ENCODE data around the gene CRKL.
"Not testable (repeated sequence)": the region's sequence is repeated elsewhere in the genome, so short reads cannot be mapped to it uniquely, and the experiment has no call there.

Gene CRKL

DNA sequence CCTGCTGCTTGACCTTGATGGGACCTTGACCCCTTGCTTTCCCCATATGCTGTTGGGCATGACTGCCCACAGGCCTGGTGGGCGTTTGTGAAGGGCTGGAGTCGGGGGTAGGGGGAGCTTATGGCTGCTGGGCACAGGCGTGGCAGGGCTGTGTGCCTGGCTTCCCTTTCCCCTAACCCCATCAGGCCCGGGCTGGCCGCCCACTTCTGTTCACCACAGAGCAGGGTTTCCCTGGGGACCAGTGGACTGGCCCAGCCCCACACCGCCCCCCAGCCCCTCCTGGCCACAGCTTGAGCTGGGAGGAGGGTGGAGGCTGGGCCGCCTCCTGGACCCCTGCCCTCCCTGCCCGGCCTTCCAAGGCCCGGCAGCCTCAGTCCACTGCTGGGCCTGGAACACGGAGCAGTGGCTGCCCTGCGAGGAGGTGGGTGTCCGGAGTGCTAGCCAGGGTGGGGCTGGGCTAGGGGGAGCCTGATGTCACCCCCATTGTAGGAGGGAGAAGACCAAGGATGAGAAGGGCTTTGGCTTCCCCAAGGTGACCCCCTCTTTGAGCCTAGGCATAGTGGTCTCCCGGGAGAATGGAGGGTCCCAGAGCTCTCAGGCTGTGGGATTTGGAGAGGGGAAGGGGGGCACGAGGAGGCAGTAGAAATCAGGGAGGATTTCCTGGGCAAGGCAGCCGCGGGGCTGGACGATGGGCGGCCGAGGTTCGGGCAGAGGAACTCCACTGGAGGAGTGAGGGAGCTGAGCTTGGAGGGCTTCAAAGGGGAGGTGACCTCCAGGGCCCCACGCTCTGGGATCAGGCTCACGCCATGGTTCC is 49.9 kb downstream of the CRKL start, which contains the start of gene AIFM3:
Gene AIFM3 (plus strand): TSS at position 373 of the 814 bp plus-strand sequence. CDS start 690 bp downstream, outside the sequence.
- Histone ChIP-seq H3K9me3 (no peaks in the 10 kb centered on the region), H3K36me3 (replicated peaks) (no peaks in the 10 kb centered on the region), H3K4me1 (no peaks in the 10 kb centered on the region), H3K4me3 (no peak within 1 kb of the TSS), H3K27me3 (ENCODE audit: low read depth) (no peaks in the 10 kb centered on the region)
- in situ Hi-C loops (cut with MboI; ENCODE audit: low sequenced_read_pairs): loop anchor here (10.0 kb wide), 1 partner anchor 98 kb away; no protein-coding TSS in a partner anchor
- no peak for DNase-seq (ENCODE audit: low spot score in 2 of 2)

- no peaks in the 10 kb centered on the region for H3K27me3 ChIP-seq (ENCODE audit: low read depth)
- in situ Hi-C loops (cut with MboI; ENCODE audit: low sequenced_read_pairs): loop anchor here (10.0 kb wide), 1 partner anchor 97 kb away; no protein-coding TSS in a partner anchor
- H3K4me1 ChIP-seq: no peaks in the 10 kb centered on the region
- no peaks in the 10 kb centered on the region for H3K9me3 ChIP-seq
- H3K36me3 ChIP-seq (replicated peaks): no peaks in the 10 kb centered on the region
- H3K4me3 ChIP-seq: no peak overlapping the region
- DNase-seq (ENCODE audit: low spot score in 2 of 2): no peak
Measured at GRCh38 chr22:20967697-20968211, 50.5 kb downstream of the CRKL start.

GRCh38 chr22:20968281-20968977 is 51.2 kb downstream of the CRKL start:
- no peak for DNase-seq (ENCODE audit: low spot score in 2 of 2)
- H3K4me3 ChIP-seq: no peak overlapping the region
- in situ Hi-C loops (cut with MboI; ENCODE audit: low sequenced_read_pairs): loop anchor here (10.0 kb wide), 1 partner anchor 96 kb away; no protein-coding TSS in a partner anchor
- H3K36me3 ChIP-seq (replicated peaks): no peaks in the 10 kb centered on the region
- H3K4me1 ChIP-seq: no peaks in the 10 kb centered on the region
- no peaks in the 10 kb centered on the region for H3K27me3 ChIP-seq (ENCODE audit: low read depth)
- H3K9me3 ChIP-seq: no peaks in the 10 kb centered on the region

DNA sequence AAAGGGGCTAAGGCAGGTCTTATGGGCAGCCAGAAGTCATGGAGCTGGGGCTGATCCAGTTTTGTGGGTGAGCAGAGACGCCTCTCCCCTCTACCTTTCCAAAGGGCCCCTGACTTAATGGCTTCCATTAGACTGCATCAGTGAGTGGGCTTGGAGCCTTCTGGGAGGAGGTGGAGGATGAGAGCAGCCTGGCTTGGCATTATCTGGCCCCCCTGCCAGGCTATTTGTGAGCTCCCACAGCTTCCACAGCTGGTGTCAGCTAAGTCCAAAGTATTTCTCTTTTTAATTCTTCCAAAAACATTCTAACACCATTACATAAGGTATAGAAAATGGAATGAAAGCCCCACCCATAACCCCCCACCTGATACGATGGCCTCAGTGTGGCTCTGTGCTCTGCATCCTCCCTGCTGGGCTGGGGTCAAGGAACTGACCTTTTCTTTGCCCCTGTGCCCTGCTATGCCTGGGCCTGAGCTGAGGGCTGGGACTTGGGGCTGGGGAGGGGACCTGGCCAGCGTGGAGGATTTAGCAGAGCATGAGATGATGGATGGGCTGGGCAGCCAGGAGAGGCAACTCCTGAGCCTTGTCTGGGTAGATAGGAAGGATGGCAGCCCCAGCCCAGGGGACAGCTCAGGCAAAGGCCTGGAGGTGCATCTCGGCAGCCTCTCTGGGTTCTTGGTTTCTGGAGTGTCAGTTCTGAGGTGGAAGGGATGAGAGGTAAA is 53.9 kb downstream of the CRKL start:
- Histone ChIP-seq H3K27me3 (ENCODE audit: low read depth) (no peaks in the 10 kb centered on the region), H3K4me1 (no peaks in the 10 kb centered on the region), H3K36me3 (replicated peaks) (no peaks in the 10 kb centered on the region), H3K9me3 (no peaks in the 10 kb centered on the region), H3K4me3 (no peak overlapping the region)
- DNase-seq (ENCODE audit: low spot score in 2 of 2): no peak
- in situ Hi-C loops (cut with MboI; ENCODE audit: low sequenced_read_pairs): no loop called here

DNA sequence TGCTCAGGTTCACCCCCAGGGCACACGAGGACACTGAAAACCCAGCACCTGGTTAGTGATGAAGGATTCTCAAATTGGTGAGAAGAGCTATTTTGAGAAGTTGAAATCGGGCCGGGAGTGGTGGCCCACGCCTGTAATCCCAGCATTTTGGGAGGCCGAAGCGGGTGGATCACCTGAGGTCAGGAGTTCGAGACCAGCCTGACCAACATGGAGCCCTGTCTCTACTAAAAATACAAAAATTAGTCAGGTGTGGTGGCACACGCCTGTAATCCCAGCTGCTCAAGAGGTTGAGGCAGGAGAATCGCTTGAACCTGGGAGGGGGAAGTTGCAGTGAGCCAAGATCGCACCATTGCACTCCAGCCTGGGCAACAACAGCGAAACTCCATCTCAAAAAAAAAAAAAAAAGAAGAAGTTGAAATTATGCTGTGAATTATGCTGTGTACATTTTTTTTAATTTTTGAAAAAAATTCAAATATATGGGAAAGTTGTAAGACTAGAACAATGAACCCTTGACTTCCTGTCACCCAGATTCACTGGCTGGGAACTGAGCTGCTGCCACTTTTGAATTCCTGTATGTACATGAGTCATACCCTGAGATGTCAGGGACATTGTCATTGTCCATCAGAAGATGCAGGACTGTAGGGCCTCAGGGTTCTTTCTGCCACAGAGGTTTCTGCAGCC is 54.9 kb downstream of the CRKL start:
- H3K27me3 ChIP-seq (ENCODE audit: low read depth); H3K9me3 ChIP-seq; in situ Hi-C loops (cut with MboI; ENCODE audit: low sequenced_read_pairs); H3K4me1 ChIP-seq; H3K4me3 ChIP-seq; DNase-seq (ENCODE audit: low spot score in 2 of 2); H3K36me3 ChIP-seq (replicated peaks): not testable (repeated sequence)

GRCh38 chr22:20972933-20973577 is 55.8 kb downstream of the CRKL start:
- H3K4me1 ChIP-seq: no peaks in the 10 kb centered on the region
- H3K27me3 ChIP-seq (ENCODE audit: low read depth): no peaks in the 10 kb centered on the region
- H3K4me3 ChIP-seq: no peak overlapping the region
- DNase-seq (ENCODE audit: low spot score in 2 of 2): no peak
- H3K9me3 ChIP-seq: no peaks in the 10 kb centered on the region
- in situ Hi-C loops (cut with MboI; ENCODE audit: low sequenced_read_pairs): no loop called here
- H3K36me3 ChIP-seq (replicated peaks): no peaks in the 10 kb centered on the region

DNA sequence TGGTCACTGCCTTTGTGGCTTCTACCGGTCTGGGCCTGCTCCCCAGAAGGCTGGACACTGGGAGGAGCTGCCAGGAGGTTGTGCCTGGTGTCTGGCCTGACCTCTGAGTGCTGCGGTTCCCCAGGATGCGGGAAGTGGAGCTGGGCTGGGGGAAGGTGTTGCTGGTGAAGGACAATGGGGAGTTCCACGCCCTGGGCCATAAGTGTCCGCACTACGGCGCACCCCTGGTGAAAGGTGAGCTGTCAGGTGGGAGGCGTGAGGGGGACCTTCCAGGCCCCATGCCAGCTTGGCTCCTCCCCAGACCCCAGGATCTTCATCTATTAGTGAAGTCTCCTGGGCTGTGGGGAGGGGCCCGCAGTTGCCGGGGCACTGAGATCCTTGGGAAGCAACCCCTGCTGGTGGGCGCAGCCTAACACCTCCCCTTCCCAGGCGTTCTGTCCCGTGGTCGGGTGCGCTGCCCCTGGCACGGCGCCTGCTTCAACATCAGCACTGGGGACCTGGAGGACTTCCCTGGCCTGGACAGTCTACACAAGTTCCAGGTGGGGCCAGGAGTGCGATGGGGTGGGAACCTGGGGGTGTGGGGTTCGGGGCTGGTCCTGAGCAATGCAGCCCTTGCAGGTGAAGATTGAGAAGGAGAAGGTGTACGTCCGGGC is 56.6 kb downstream of the CRKL start:
- Histone ChIP-seq H3K27me3 (ENCODE audit: low read depth) (no peaks in the 10 kb centered on the region), H3K9me3 (peaks cover 5% of the 10 kb centered on the region; the same call in 1 of the 2 replicates), H3K4me1 (no peaks in the 10 kb centered on the region), H3K4me3 (no peak overlapping the region), H3K36me3 (replicated peaks) (no peaks in the 10 kb centered on the region)
- in situ Hi-C loops (cut with MboI; ENCODE audit: low sequenced_read_pairs): no loop called here
- DNase-seq (ENCODE audit: low spot score in 2 of 2): no peak

DNA sequence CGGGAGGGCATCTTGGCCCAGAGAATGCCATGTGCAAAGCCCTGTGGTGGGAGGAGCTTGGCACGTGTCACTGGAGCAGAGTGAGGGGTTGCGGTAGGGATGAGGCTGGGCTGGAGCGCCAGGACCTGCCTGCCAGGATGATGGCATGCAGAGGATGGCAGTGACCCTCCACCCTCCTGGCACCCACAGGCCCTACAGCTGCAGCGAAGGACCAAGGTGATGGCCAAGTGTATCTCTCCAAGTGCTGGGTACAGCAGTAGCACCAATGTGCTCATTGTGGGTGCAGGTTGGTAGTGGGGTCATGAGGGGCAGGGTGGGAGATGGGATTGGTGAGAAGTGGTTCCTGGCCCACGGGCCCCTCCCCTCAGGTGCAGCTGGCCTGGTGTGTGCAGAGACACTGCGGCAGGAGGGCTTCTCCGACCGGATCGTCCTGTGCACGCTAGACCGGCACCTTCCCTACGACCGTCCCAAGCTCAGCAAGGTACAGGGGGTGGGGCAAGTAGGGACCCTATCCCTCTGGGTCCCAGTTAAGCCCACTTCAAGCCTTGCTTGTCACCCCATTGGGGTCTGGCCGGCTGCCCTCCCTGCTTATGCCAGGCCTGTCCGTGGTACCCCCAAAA is 57.2 kb downstream of the CRKL start:
- no peaks in the 10 kb centered on the region for H3K4me1 ChIP-seq
- DNase-seq (ENCODE audit: low spot score in 2 of 2): no peak
- H3K36me3 ChIP-seq (replicated peaks): no peaks in the 10 kb centered on the region
- peaks cover 7% of the 10 kb centered on the region; the same call in 1 of the 2 replicates for H3K9me3 ChIP-seq
- in situ Hi-C loops (cut with MboI; ENCODE audit: low sequenced_read_pairs): no loop called here
- H3K4me3 ChIP-seq: no peak overlapping the region
- H3K27me3 ChIP-seq (ENCODE audit: low read depth): no peaks in the 10 kb centered on the region

GRCh38 chr22:20975541-20976290 is 58.5 kb downstream of the CRKL start:
- H3K27me3 ChIP-seq (ENCODE audit: low read depth): no peaks in the 10 kb centered on the region
- no peak for DNase-seq (ENCODE audit: low spot score in 2 of 2)
- no peak overlapping the region for H3K4me3 ChIP-seq
- in situ Hi-C loops (cut with MboI; ENCODE audit: low sequenced_read_pairs): no loop called here
- H3K4me1 ChIP-seq: no peaks in the 10 kb centered on the region
- H3K9me3 ChIP-seq: peaks cover 7% of the 10 kb centered on the region; the same call in 1 of the 2 replicates
- no peaks in the 10 kb centered on the region for H3K36me3 ChIP-seq (replicated peaks)

DNA sequence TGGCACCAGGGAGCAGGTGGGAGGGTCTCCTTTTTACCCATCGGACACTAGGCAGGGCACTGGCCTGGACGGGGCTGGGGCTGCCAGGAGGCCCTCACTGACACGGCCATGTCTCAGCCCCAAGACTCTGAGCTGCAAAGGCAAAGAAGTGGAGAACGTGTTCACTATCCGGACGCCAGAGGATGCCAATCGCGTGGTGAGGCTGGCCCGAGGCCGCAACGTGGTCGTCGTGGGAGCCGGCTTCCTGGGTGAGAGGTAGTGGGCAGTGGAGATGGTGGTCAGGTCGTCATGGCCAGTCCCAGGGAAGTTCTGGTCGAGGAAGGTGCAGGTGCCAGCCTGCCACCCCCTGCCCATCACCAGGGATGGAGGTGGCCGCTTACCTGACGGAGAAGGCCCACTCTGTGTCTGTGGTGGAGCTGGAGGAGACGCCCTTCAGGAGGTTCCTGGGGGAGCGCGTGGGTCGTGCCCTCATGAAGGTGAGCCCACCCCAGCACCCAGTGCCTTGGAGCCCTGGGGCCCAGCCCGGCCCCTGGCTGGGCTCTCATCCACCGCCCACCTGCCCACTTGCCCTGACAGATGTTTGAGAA is 59.2 kb downstream of the CRKL start:
- H3K36me3 ChIP-seq (replicated peaks): no peaks in the 10 kb centered on the region
- DNase-seq (ENCODE audit: low spot score in 2 of 2): no peak
- no peak overlapping the region for H3K4me3 ChIP-seq
- H3K27me3 ChIP-seq (ENCODE audit: low read depth): no peaks in the 10 kb centered on the region
- peaks cover 7% of the 10 kb centered on the region; the same call in 1 of the 2 replicates for H3K9me3 ChIP-seq
- peaks cover 4% of the 10 kb centered on the region for H3K4me1 ChIP-seq
- in situ Hi-C loops (cut with MboI; ENCODE audit: low sequenced_read_pairs): no loop called here

DNA sequence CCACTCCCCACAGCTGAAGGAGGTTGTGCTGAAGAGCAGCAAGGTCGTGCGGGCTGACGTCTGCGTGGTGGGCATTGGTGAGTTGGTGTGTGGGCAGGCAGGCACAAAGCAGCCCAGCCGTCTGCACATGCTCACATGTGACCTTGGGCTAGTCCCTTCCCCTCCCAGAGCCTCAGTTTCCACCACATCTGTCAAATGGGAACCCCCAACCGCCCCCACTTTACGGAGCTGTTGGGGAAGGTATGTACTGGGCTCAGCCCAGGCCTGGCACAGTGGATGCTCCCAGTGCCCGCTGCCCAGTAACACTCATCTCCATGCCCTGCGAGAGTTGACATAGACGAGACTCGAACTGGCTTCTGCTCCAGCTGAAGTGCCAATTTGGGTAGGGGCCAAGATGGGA is 59.8 kb downstream of the CRKL start:
- in situ Hi-C loops (cut with MboI; ENCODE audit: low sequenced_read_pairs): no loop called here
- no peak overlapping the region for H3K4me3 ChIP-seq
- peaks cover 5% of the 10 kb centered on the region for H3K4me1 ChIP-seq
- DNase-seq (ENCODE audit: low spot score in 2 of 2): no peak
- no peaks in the 10 kb centered on the region for H3K36me3 ChIP-seq (replicated peaks)
- peaks cover 7% of the 10 kb centered on the region; the same call in 1 of the 2 replicates for H3K9me3 ChIP-seq
- no peaks in the 10 kb centered on the region for H3K27me3 ChIP-seq (ENCODE audit: low read depth)
